GF-D8 (cell line): ENCODE results near the gene ZNF768.
A peak's percentile ranks its signal among the peaks of the same experiment; 100 is the strongest.
"Not testable (repeated sequence)": the region's sequence is repeated elsewhere in the genome, so short reads cannot be mapped to it uniquely, and the experiment has no call there.

Experiments
- DNase-seq: peaks from one replicate; lab custom pipeline; 2025; lab: John Stamatoyannopoulos, UW

Gene ZNF768

DNA sequence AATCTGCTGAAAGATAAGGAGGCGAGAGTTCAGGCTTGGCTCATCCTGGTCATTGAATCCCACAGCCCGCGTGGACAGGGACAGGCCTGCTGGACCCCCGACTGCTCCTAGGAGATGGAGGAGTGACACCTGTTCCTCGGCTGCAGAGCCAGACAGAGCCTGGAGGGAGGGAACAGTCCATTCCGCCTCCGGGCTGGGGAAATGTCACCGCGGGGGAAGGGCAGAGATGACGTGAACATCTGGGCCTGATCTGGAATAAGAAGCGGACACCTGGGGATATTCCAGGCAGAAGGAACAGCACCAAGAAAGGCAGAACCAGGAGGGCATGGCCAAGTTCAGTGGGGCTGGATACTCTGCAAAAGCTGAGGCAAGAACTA, 6.8 kb upstream of the ZNF768 start:
- DNase-seq: no peak

DNA sequence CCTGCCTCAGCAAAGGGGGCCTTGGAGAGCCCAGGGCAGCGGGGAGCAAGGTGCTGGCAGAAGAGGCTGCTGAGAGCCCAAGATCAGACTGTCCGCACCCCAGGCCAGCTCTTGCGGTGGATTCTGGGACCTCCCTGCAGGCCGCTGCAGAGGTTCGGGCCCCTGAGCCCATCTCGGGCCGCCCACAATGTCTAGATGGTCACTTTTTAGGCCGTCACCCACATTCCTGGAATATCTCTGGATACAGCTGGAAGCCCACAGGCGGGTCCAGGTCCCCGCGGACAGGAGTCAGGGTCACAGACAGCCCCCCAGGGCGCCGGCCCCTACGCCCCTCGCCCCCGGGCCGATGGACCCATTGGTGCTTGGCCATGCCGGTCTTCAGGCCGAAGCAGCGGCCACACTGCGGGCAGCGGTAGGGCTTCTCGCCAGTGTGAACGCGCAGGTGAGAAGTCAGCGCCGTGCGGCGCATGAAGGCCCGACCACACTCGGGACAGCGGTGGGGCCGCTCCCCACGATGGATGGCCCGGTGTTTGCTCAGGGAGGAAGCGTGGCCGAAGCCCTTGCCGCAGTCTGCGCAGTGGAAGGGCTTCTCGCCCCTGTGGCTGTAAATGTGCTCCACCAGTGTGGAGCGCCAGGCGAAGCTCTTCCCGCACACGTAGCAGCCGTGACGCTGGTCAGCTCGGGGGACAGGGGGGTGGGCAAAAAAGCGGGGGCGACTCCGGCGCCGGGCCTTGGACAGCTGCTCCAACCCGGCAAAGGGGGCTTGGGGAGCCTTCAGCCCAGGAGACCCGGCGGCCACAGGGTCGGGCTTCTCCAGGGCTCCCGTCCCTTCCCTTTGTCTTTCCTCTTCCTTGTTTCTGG, 6.1 kb upstream of the ZNF768 start:
- no peak for DNase-seq

DNA sequence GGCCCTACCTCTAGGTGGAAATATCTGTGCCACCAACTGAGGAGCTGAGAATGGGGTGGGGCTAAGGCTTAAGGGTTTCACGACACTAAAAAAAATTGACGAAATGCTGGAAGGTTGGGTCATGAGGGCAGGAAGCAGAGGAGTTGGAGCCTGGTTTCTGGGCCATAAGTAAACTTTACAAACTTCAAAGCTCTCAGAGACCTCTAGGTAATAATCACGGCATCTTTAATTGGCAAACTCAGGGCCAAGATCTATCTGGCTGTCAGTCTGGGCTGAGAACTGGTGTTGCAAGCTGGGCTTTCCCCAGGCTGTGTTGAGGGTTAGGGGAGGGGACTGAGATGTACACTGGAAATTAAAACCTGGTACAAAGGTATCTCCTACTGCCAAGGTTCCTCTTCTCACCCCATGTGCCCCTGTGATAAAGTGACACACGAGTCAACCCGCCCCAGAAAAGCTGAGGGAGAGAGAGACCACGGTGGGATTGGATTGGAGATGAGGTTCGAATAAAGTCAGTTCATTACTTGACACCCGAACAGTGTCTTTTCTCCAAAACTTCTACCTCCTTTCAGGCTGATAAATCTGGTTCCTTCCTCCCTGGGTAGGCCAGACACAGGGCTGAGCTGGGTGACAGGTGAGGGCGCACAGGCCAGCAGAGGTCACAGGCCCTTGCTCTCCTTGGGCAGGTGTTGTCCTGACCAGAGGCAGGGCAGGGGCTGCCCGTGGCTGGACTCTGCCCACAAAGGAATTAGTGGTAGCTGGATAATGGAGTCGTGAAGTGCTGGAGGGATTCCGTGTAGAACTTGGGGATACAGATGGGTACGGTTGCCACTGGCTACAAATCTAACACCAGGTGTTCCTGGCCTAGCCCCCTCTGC, 4.0 kb upstream of the ZNF768 start:
- no peak for DNase-seq

DNA sequence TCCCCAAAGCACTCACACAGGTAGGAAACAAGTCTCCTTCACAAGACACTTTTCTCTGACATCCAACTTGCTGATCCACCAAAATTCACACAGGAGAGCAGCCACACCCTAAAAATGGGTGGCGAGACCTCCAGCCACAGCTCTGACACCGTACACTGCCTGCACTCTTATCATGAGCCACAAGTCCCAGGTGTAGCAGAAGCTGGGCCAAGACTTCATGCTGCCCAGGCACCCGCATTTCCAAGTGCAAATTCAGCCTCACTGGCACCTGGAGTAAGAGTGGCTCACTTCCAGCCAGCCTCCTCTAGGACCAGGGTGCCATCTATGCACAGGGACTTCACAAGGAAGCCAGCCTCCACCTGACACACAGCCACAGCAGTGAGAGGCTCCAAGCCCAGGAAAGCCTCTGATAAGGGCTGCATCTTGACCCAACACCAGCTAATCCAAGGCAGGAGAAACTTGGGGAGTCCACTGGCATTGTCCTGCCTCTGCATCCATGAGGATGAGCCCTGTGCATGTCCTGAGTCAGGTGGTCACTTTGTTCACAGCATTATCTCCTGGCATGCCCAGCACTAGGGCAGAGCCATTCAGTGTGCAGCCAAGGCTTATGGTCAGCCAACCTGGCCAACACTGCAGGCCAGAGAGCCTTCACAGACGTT, 2.6 kb upstream of the ZNF768 start:
- no peak for DNase-seq

GRCh38 chr16:30527635-30528178, 1.3 kb upstream of the ZNF768 start:
- peak; percentile 70 for DNase-seq

- DNase-seq: peak; percentile 93
Observed at GRCh38 chr16:30526823-30527634, 663 bp upstream of the ZNF768 start.

GRCh38 chr16:30525844-30526136, 576 bp downstream of the ZNF768 start:
- no peak for DNase-seq

DNA sequence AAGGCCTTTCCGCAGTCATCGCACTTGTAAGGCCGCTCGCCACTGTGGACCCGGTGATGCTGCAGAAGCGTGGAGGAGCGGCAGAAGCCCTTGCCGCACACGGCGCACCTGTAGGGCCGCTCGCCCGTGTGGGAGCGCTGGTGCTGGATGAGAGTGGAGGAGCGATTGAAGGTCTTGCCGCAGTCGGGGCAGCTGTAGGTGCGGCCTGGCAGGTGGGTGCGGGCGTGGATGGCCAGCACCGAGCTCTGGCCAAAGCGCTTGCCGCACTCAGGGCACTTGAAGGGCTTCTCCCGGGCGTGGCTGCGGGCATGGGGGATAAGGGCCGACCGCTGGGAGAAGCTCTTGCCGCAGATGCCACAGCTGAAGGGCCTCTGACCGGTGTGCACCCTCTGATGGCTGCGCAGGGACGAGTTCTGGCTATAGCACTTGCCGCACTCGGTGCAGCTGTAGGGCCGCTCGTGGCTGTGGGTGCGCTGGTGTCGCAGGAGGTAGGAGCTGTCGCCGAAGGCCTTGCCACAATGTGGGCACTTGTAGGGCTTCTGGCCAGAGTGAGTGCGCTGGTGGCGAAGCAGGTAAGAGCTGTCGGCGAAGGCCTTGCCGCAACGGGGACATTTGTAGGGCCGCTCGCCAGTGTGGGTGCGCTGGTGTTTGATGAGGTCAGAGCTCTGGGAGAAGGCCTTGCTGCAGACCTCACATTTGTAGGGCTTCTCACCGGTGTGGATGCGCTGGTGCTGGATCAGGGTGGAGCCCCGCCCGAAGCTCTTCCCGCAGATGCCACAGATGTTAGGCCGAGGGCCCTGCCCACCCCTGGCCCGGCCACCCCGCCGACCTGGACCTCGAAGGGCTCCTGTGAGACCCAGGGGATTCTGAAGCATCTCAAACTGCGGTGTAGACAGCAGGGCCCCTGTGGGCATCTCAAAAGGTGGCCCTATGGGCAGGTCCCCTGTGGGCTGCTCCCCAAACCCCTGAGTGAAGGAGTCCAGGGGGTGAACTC, 1.5 kb downstream of the ZNF768 start:
- DNase-seq: no peak

- DNase-seq: no peak
Observed at GRCh38 chr16:30523768-30524574, 2.4 kb downstream of the ZNF768 start.

- DNase-seq: not testable (repeated sequence)
Observed at GRCh38 chr16:30522702-30523463, 3.5 kb downstream of the ZNF768 start.

DNA sequence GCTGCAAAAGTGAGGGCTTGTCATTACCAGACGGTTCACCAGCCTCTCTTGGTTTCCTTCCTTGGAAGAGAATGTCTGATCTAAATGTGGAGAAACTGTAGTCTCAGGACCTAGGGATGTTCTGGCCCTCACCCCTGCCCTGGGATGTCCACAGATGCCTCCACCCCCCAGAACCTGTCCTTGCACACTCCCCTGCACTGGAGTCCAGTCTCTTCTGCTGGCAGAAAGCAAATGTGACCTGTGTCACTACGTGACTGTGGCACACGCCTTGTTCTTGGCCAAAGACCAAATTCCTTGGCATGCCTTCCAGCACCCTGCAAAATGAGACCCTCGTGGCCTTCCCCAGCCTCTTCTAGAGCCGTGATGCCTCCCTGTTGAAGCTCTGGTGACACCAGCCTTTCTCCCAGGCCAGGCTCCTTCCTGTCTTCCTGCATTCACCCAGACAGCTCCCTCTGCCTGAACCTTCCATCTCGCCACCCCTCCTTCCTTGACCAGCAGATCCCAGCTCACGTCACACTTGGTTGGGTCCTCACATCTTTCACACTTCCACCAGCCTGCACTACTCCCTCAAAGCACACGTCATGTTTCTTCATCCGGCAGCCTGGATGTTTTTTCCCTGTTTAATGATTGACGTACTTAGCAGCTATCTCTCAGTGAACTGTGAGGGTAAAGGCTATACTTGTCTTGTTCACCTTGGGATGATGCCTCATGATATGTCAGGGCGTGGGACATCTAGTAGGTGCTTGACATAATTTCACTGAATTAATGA, 4.3 kb downstream of the ZNF768 start:
- no peak for DNase-seq

DNA sequence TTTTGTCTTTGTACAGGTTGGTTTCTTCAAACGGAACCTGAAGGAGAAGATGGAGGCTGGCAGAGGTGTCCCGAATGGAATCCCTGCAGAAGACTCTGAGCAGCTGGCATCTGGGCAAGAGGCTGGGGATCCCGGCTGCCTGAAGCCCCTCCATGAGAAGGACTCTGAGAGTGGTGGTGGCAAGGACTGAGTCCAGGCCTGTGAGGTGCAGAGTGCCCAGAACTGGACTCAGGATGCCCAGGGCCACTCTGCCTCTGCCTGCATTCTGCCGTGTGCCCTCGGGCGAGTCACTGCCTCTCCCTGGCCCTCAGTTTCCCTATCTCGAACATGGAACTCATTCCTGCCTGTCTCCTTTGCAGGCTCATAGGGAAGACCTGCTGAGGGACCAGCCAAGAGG, 4.9 kb downstream of the ZNF768 start:
- DNase-seq: no peak

- DNase-seq: no peak
Observed at GRCh38 chr16:30519120-30520049, 7.0 kb downstream of the ZNF768 start.

DNA sequence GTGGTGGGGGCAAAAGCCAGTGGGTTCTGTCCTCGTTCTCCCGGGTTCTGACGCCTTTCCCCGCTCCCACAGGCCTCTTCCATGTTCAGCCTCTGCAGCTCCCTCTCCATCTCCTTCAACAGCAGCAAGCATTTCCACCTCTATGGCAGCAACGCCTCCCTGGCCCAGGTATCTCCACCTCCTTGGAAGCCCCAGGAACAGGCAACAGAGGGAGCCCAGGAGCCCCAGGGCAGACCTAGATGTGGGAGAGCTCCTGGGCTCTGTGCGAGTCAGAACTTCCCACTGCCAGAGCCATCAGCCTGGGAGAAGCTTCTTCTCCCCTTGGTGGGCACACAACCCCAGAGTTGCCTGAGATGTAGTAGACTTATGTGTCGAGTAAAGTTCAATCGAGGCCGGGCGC, 7.8 kb downstream of the ZNF768 start:
- DNase-seq: no peak

GRCh38 chr16:30515275-30515674, 11.1 kb downstream of the ZNF768 start:
- DNase-seq: no peak

DNA sequence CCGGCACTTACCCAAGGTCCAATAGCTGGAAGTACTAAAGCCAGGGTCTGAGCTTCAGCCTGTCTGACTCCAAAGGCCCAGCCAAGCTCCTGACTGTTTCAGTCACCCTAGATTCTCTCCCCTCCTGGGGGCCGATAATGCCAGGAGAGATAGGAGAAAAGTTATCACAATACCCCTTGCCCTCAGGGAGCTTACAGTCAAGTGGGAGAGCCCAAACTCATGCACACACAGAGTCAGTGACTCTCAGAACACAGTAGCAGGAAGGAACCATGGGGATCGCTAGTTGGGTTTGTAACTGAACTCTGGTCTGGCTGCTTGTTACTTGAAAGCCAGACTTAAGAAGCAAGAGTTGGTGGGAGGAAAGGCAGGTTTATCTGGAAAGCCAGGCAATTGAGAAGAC, 14.9 kb downstream of the ZNF768 start:
- no peak for DNase-seq

- DNase-seq: no peak
Observed at GRCh38 chr16:30510376-30510938, 15.9 kb downstream of the ZNF768 start.
